ENCODE results near the gene CAMSAP1.

The CAMSAP1 gene

DNA sequence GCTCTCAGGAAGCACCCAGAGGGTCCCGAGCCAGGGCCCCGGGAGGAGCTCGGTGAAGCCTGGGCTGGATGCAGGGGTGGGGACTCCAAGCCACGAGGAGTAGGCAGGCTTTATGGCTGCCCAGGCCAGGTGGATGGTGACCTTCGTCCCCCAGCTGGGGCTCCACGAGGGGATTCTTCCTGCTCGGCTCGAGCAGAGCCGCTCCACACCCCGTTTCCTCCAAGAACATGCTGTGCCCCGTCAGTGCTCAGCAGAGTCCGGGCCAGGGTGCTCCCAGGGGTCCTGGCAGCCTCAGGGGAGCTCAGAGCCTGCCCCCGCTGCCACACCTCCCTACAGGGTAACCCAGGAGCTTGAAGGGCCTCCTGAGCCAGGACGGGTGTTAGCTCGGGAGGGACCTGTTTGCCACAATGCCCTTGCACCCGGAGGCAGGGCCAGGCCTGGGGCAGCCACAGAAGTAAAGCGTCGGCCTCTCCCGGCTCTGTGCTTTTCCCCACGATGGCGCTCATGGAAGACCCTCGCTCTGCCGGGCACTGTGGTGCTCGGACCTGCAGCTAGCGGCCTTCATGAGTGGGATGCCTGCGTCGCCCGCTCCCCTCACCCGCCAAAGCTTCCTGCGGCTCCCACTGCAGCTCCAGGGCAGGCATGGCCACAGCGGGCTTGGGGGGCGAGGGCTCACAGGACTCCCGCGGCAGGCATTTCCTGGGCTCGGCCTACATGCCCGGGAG, 118.6 kb downstream of the CAMSAP1 start:
- Histone ChIP-seq H3K4me2 (ENCODE audit: low read length) (no peak overlapping the region), H2AK5ac (ENCODE audit: low read length) (no peak overlapping the region), H3K18ac (ENCODE audit: low read length) (no peak overlapping the region), H3K4ac (ENCODE audit: low read depth, low read length) (no peak overlapping the region), H3K79me1 (ENCODE audit: low read length) (no peaks in the 10 kb centered on the region), H3K23ac (ENCODE audit: low read length) (no peak overlapping the region), H3K36me3 (ENCODE audit: control insufficient read depth, insufficient read depth, low read length) (no peaks in the 10 kb centered on the region), H3K9ac (ENCODE audit: low read length) (no peak overlapping the region), H2BK120ac (ENCODE audit: low read depth, low read length) (no peak overlapping the region), H4K5ac (ENCODE audit: low read length) (no peak overlapping the region), H3K79me2 (ENCODE audit: control insufficient read depth, insufficient read depth, low read length) (no peaks in the 10 kb centered on the region), H2BK5ac (ENCODE audit: low read length) (no peak overlapping the region), H3K27ac (ENCODE audit: low read depth, low read length) (no peak overlapping the region), H3K56ac (ENCODE audit: low read length) (no peak overlapping the region), H4K8ac (ENCODE audit: low read depth, low read length) (no peak overlapping the region), H3K4me3 (ENCODE audit: low read length) (no peak overlapping the region), H3K4me1 (ENCODE audit: control insufficient read depth, low read depth, low read length) (no peaks in the 10 kb centered on the region), H3K27me3 (ENCODE audit: insufficient read depth, low read length, poor library complexity) (no peaks in the 10 kb centered on the region), H2BK15ac (replicated peaks; ENCODE audit: low read depth) (no peak overlapping the region)
- no peak for DNase-seq
- no CpG with 5 or more reads among the region's 36 CpGs for WGBS (ENCODE audit: extremely low coverage, insufficient coverage, low lambda C conversion rate)

DNA sequence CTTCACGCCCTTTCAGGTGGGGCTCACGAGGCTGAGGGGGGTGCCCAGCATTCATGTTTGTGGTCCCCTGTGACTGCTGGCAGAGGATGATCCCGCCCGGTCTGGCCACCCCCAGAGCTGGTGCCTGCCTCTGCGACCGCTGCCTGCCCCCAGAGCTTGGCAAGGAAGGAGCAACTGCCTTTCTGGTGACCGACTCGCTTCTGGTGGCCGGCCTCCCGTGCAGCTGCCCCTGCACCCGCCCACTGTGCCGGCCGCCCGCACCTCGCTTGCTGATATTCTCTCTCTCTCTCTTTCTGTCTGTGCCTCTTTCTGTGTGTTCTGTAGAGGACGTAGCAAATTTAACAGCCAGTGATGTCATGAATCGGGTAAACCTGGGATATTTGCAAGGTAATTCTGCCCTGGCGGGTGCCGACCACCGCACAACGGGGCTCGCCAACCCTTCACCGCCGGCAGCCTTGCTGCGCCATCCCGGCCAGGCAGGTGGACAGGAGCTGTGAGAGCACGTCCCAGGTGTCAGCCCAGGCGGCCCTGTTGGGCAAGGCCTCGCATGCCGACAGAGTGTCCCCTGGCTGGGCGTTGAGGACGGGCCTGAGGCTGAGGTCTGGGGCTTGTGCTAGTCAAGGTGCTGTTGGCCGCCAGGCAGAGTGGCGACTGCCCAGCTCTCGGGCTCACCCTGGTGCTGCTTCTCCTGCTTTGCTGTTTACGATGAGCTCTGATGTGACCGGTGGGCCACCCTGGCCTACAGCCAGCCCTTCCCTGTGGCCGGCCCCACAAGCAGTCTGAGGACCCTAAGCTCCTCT, 119.4 kb downstream of the CAMSAP1 start:
- Histone ChIP-seq H3K4ac (ENCODE audit: low read depth, low read length) (no peak overlapping the region), H3K36me3 (ENCODE audit: control insufficient read depth, insufficient read depth, low read length) (no peaks in the 10 kb centered on the region), H2BK15ac (replicated peaks; ENCODE audit: low read depth) (no peak overlapping the region), H3K23ac (ENCODE audit: low read length) (no peak overlapping the region), H3K18ac (ENCODE audit: low read length) (no peak overlapping the region), H4K8ac (ENCODE audit: low read depth, low read length) (no peak overlapping the region), H2BK120ac (ENCODE audit: low read depth, low read length) (no peak overlapping the region), H3K9ac (ENCODE audit: low read length) (no peak overlapping the region), H3K79me1 (ENCODE audit: low read length) (no peaks in the 10 kb centered on the region), H3K4me1 (ENCODE audit: control insufficient read depth, low read depth, low read length) (no peaks in the 10 kb centered on the region), H4K5ac (ENCODE audit: low read length) (no peak overlapping the region), H3K4me3 (ENCODE audit: low read length) (no peak overlapping the region), H2BK5ac (ENCODE audit: low read length) (no peak overlapping the region), H3K27ac (ENCODE audit: low read depth, low read length) (no peak overlapping the region), H3K27me3 (ENCODE audit: insufficient read depth, low read length, poor library complexity) (no peaks in the 10 kb centered on the region), H2AK5ac (ENCODE audit: low read length) (no peak overlapping the region), H3K56ac (ENCODE audit: low read length) (no peak overlapping the region), H3K4me2 (ENCODE audit: low read length) (no peak overlapping the region), H3K79me2 (ENCODE audit: control insufficient read depth, insufficient read depth, low read length) (no peaks in the 10 kb centered on the region)
- no CpG with 5 or more reads among the region's 38 CpGs for WGBS (ENCODE audit: extremely low coverage, insufficient coverage, low lambda C conversion rate)
- DNase-seq: no peak

DNA sequence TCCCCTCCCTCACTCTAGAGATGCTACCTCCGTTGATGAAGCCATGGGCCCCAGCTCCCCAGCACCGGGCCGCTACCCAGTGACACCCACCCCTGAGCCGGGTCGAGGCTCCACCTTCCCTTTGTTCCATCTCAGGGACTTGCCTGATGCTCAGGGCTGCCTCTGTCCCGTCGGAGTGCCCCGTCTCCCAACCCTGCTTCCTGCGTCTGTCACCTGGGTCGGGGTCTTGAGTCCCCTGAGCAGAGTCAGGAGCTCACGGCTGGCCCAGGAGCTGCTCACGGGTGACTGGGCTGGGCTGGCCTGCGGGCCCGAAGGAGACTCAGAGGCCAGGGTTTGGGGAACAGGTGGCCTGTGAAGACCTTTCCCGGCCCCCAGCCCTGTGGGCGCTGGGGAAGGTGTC, 120.0 kb downstream of the CAMSAP1 start:
- no peak overlapping the region for H3K56ac ChIP-seq (ENCODE audit: low read length)
- no peaks in the 10 kb centered on the region for H3K4me1 ChIP-seq (ENCODE audit: control insufficient read depth, low read depth, low read length)
- no peak overlapping the region for H3K9ac ChIP-seq (ENCODE audit: low read length)
- no peaks in the 10 kb centered on the region for H3K79me1 ChIP-seq (ENCODE audit: low read length)
- no peak for DNase-seq
- H2BK5ac ChIP-seq (ENCODE audit: low read length): no peak overlapping the region
- no peak overlapping the region for H3K4me3 ChIP-seq (ENCODE audit: low read length)
- H2BK15ac ChIP-seq (replicated peaks; ENCODE audit: low read depth): no peak overlapping the region
- no peaks in the 10 kb centered on the region for H3K27me3 ChIP-seq (ENCODE audit: insufficient read depth, low read length, poor library complexity)
- no peak overlapping the region for H4K8ac ChIP-seq (ENCODE audit: low read depth, low read length)
- H3K79me2 ChIP-seq (ENCODE audit: control insufficient read depth, insufficient read depth, low read length): no peaks in the 10 kb centered on the region
- no peak overlapping the region for H2BK120ac ChIP-seq (ENCODE audit: low read depth, low read length)
- no peak overlapping the region for H2AK5ac ChIP-seq (ENCODE audit: low read length)
- no CpG with 5 or more reads among the region's 16 CpGs for WGBS (ENCODE audit: extremely low coverage, insufficient coverage, low lambda C conversion rate)
- no peak overlapping the region for H3K27ac ChIP-seq (ENCODE audit: low read depth, low read length)
- no peaks in the 10 kb centered on the region for H3K36me3 ChIP-seq (ENCODE audit: control insufficient read depth, insufficient read depth, low read length)
- H3K23ac ChIP-seq (ENCODE audit: low read length): no peak overlapping the region
- H3K4me2 ChIP-seq (ENCODE audit: low read length): no peak overlapping the region
- no peak overlapping the region for H3K18ac ChIP-seq (ENCODE audit: low read length)
- no peak overlapping the region for H3K4ac ChIP-seq (ENCODE audit: low read depth, low read length)
- H4K5ac ChIP-seq (ENCODE audit: low read length): no peak overlapping the region

DNA sequence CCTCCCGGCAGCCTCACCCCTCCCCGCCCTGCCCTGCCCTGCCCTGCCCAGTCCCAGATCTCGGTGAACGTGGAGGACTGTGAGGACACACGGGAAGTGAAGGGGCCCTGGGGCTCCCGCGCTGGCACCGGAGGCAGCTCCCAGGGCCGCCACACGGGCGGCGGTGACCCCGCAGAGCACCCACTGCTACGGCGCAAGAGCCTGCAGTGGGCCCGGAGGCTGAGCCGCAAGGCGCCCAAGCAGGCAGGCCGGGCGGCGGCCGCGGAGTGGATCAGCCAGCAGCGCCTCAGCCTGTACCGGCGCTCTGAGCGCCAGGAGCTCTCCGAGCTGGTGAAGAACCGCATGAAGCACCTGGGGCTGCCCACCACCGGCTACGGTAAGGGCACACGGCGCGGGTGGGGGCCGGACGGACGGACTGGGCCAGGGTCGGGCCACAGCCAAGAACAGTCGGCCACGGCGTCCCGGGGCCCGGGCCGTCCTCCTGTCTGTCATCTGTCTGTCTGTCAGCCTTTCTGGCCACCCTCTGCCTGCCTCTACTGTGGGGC, 121.1 kb downstream of the CAMSAP1 start:
- Histone ChIP-seq H3K27ac (ENCODE audit: low read depth, low read length) (no peak overlapping the region), H2BK120ac (ENCODE audit: low read depth, low read length) (no peak overlapping the region), H3K23ac (ENCODE audit: low read length) (no peak overlapping the region), H3K9ac (ENCODE audit: low read length) (no peak overlapping the region), H3K4ac (ENCODE audit: low read depth, low read length) (no peak overlapping the region), H2AK5ac (ENCODE audit: low read length) (no peak overlapping the region), H3K18ac (ENCODE audit: low read length) (no peak overlapping the region), H3K27me3 (ENCODE audit: insufficient read depth, low read length, poor library complexity) (no peaks in the 10 kb centered on the region), H3K79me2 (ENCODE audit: control insufficient read depth, insufficient read depth, low read length) (no peaks in the 10 kb centered on the region), H3K79me1 (ENCODE audit: low read length) (no peaks in the 10 kb centered on the region), H3K36me3 (ENCODE audit: control insufficient read depth, insufficient read depth, low read length) (no peaks in the 10 kb centered on the region), H3K4me3 (ENCODE audit: low read length) (no peak overlapping the region), H4K8ac (ENCODE audit: low read depth, low read length) (no peak overlapping the region), H2BK15ac (replicated peaks; ENCODE audit: low read depth) (no peak overlapping the region), H4K5ac (ENCODE audit: low read length) (no peak overlapping the region), H3K4me1 (ENCODE audit: control insufficient read depth, low read depth, low read length) (no peaks in the 10 kb centered on the region), H3K4me2 (ENCODE audit: low read length) (no peak overlapping the region), H2BK5ac (ENCODE audit: low read length) (no peak overlapping the region), H3K56ac (ENCODE audit: low read length) (no peak overlapping the region)
- DNase-seq: no peak
- no CpG with 5 or more reads among the region's 44 CpGs for WGBS (ENCODE audit: extremely low coverage, insufficient coverage, low lambda C conversion rate)

DNA sequence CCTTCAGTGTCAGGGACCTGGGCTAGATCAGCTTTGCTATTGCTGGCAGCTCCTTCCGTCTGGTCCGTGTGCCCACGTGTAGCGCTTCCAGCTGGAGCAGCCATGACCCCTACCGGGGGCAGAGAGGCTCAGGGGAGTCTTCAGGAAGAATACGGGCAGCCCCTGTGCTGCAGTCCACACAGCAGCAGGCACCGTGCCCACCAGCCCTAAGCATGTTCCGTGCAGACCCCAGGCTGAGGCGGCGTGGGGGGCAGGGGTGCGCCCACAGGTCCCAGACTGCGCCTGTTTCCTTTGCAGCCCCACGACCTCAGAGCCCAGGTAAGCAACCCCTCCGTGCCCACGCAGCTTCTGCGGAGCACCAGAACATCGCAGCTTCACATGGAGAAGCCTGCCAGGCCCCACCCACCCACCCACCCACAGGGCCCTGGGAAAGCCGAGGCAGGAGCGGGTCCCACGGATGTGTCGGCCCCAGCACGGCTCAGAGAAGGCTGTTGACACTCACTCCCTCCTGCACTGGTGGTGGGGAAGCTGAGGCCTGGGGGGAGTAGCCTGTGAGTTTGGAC, 122.3 kb downstream of the CAMSAP1 start:
- Histone ChIP-seq H3K79me2 (ENCODE audit: control insufficient read depth, insufficient read depth, low read length) (no peaks in the 10 kb centered on the region), H2BK15ac (replicated peaks; ENCODE audit: low read depth) (no peak overlapping the region), H3K27ac (ENCODE audit: low read depth, low read length) (no peak overlapping the region), H2AK5ac (ENCODE audit: low read length) (no peak overlapping the region), H3K36me3 (ENCODE audit: control insufficient read depth, insufficient read depth, low read length) (no peaks in the 10 kb centered on the region), H3K18ac (ENCODE audit: low read length) (no peak overlapping the region), H3K4ac (ENCODE audit: low read depth, low read length) (no peak overlapping the region), H3K27me3 (ENCODE audit: insufficient read depth, low read length, poor library complexity) (no peaks in the 10 kb centered on the region), H2BK5ac (ENCODE audit: low read length) (no peak overlapping the region), H3K79me1 (ENCODE audit: low read length) (no peaks in the 10 kb centered on the region), H2BK120ac (ENCODE audit: low read depth, low read length) (no peak overlapping the region), H3K4me2 (ENCODE audit: low read length) (no peak overlapping the region), H3K4me3 (ENCODE audit: low read length) (no peak overlapping the region), H3K56ac (ENCODE audit: low read length) (no peak overlapping the region), H3K4me1 (ENCODE audit: control insufficient read depth, low read depth, low read length) (no peaks in the 10 kb centered on the region), H3K9ac (ENCODE audit: low read length) (no peak overlapping the region), H4K8ac (ENCODE audit: low read depth, low read length) (no peak overlapping the region), H3K23ac (ENCODE audit: low read length) (no peak overlapping the region), H4K5ac (ENCODE audit: low read length) (no peak overlapping the region)
- no CpG with 5 or more reads among the region's 22 CpGs for WGBS (ENCODE audit: extremely low coverage, insufficient coverage, low lambda C conversion rate)
- no peak for DNase-seq
